HL-60 (cell line): ENCODE results near the gene ZNF708.
"Not testable (repeated sequence)": the region's sequence is repeated elsewhere in the genome, so short reads cannot be mapped to it uniquely, and the experiment has no call there.

Source experiments
- CTCF ChIP-seq: IDR thresholded peaks from one replicate; pipeline ENCODE4 v1.5.1; 2011; ENCODE audit warnings: low read length, control low read depth, inconsistent platforms; ENCODE audit not compliant: insufficient read depth
- GABPA ChIP-seq: IDR thresholded peaks from 2 replicates; pipeline ENCODE4 v1.6.1; 2012; ENCODE audit warnings: low read depth
- POLR2AphosphoS5 ChIP-seq: IDR thresholded peaks from 2 replicates; pipeline ENCODE4 v1.6.1; 2012; ENCODE audit warnings: low read depth

GRCh38 chr19:21306881-21307479, 22.2 kb downstream of the ZNF708 start:
- not testable (repeated sequence) for TF ChIP-seq CTCF, POLR2AphosphoS5, GABPA
